HEK293 (cell line): Measurements from ENCODE around the gene MAST2.

ENCODE experiments used
- CTCF ChIA-PET: fragments of 350-600 bp; formaldehyde crosslinking; extraction: SDS; loops from one replicate; lab custom pipeline; 2021; ENCODE audit warnings: antibody characterized with exemption; lab: Yijun Ruan, JAX
- POLR2A ChIA-PET: fragments of 300-600 bp; formaldehyde crosslinking; extraction: SDS; loops from one replicate; lab custom pipeline; 2020; ENCODE audit warnings: antibody characterized with exemption, inconsistent platforms; lab: Yijun Ruan, JAX
- H3K27ac ChIP-seq: fragments of 200-500 bp; sonication (Bioruptor generic); 2 replicates; pipeline ENCODE4 v1.5.1; 2014; ENCODE audit warnings: low read depth, low read length, control low read depth, inconsistent platforms; ENCODE audit errors: extremely low read depth
- H3K36me3 ChIP-seq, 2 experiments: fragments of 200-500 bp in 1 of 2; sonication (Bioruptor generic) in 1 of 2; 1 replicate in 1 of 2; 2 replicates in 1 of 2; pipeline ENCODE4 v1.5.1; 2014 to 2017; ENCODE audit warnings: inconsistent platforms in 2 of 2, low read length in 2 of 2; ENCODE audit not compliant: control insufficient read depth in 2 of 2, insufficient read depth in 1 of 2
- H3K4me1 ChIP-seq: fragments of 200-500 bp; sonication (Bioruptor generic); 2 replicates; pipeline ENCODE4 v1.5.1; 2014; ENCODE audit warnings: mild to moderate bottlenecking, low read length, inconsistent platforms; ENCODE audit not compliant: control insufficient read depth, insufficient read depth
- H3K4me3 ChIP-seq: 2 replicates; pipeline ENCODE4 v1.5.1; 2011; ENCODE audit warnings: low read depth, mild to moderate bottlenecking, control low read depth, low read length, moderate library complexity
- H3K9me3 ChIP-seq: fragments of 200-500 bp; sonication (Bioruptor generic); 2 replicates; pipeline ENCODE4 v1.5.1; 2014; ENCODE audit warnings: low read depth, low read length, inconsistent platforms; ENCODE audit not compliant: control insufficient read depth, insufficient read depth
- BCL6B ChIP-seq: fragments of 450-650 bp; formaldehyde crosslinking; IDR thresholded peaks from 2 replicates; pipeline ENCODE4 v1.5.1; 2017; ENCODE audit warnings: missing biosample characterization, missing genetic modification characterization
- GLIS2 ChIP-seq: fragments of 450-650 bp; formaldehyde crosslinking; IDR thresholded peaks from 2 replicates; pipeline ENCODE4 v1.5.1; 2016; ENCODE audit warnings: missing biosample characterization, missing genetic modification characterization
- OSR2 ChIP-seq: fragments of 450-650 bp; formaldehyde crosslinking; IDR thresholded peaks from 2 replicates; pipeline ENCODE4 v1.5.1; 2016; ENCODE audit warnings: missing biosample characterization, missing genetic modification characterization
- SALL2 ChIP-seq: fragments of 450-650 bp; formaldehyde crosslinking; IDR thresholded peaks from 2 replicates; pipeline ENCODE4 v1.5.0; 2017; ENCODE audit warnings: missing biosample characterization, mild to moderate bottlenecking, missing genetic modification characterization, borderline replicate concordance
- ZBTB21 ChIP-seq: fragments of 450-650 bp; formaldehyde crosslinking; IDR thresholded peaks from 2 replicates; pipeline ENCODE4 v1.5.1; 2017; ENCODE audit warnings: missing biosample characterization, missing genetic modification characterization
- ZBTB49 ChIP-seq: fragments of 450-650 bp; formaldehyde crosslinking; IDR thresholded peaks from 2 replicates; pipeline ENCODE4 v1.5.1; 2016; ENCODE audit warnings: missing biosample characterization, missing genetic modification characterization, low read depth
- ZFP69B ChIP-seq: fragments of 450-650 bp; formaldehyde crosslinking; IDR thresholded peaks from 2 replicates; pipeline ENCODE4 v1.5.1; 2016; ENCODE audit warnings: missing biosample characterization, missing genetic modification characterization
- ZNF239 ChIP-seq: fragments of 450-650 bp; formaldehyde crosslinking; IDR thresholded peaks from 2 replicates; pipeline ENCODE4 v1.5.1; 2016; ENCODE audit warnings: missing biosample characterization, missing genetic modification characterization
- ZNF248 ChIP-seq: fragments of 450-650 bp; formaldehyde crosslinking; IDR thresholded peaks from 2 replicates; pipeline ENCODE4 v1.5.1; 2017; ENCODE audit warnings: missing biosample characterization, missing genetic modification characterization
- ZNF280C ChIP-seq: fragments of 450-650 bp; formaldehyde crosslinking; IDR thresholded peaks from 2 replicates; pipeline ENCODE4 v1.5.1; 2016; ENCODE audit warnings: missing biosample characterization, missing genetic modification characterization
- ZNF404 ChIP-seq: fragments of 450-650 bp; formaldehyde crosslinking; IDR thresholded peaks from 2 replicates; pipeline ENCODE4 v1.5.1; 2017; ENCODE audit warnings: missing biosample characterization, missing genetic modification characterization
- ZNF416 ChIP-seq: fragments of 450-650 bp; formaldehyde crosslinking; IDR thresholded peaks from 2 replicates; pipeline ENCODE4 v1.5.1; 2016; ENCODE audit warnings: missing biosample characterization, missing genetic modification characterization
- ZNF473 ChIP-seq: fragments of 450-650 bp; formaldehyde crosslinking; IDR thresholded peaks from 2 replicates; pipeline ENCODE4 v1.5.1; 2017; ENCODE audit warnings: missing biosample characterization, missing genetic modification characterization
- ZNF585B ChIP-seq: fragments of 450-650 bp; formaldehyde crosslinking; IDR thresholded peaks from 2 replicates; pipeline ENCODE4 v1.5.1; 2016; ENCODE audit warnings: missing biosample characterization, missing genetic modification characterization
- ZNF621 ChIP-seq: fragments of 450-650 bp; formaldehyde crosslinking; IDR thresholded peaks from 2 replicates; pipeline ENCODE4 v1.5.1; 2017; ENCODE audit warnings: missing biosample characterization, missing genetic modification characterization
- ZNF658 ChIP-seq: fragments of 450-650 bp; formaldehyde crosslinking; IDR thresholded peaks from 2 replicates; pipeline ENCODE4; 2016; ENCODE audit warnings: missing biosample characterization, missing genetic modification characterization
- ZNF704 ChIP-seq: fragments of 450-650 bp; formaldehyde crosslinking; IDR thresholded peaks from 2 replicates; pipeline ENCODE4 v1.5.1; 2016; ENCODE audit warnings: missing biosample characterization, missing genetic modification characterization
- ZNF785 ChIP-seq: fragments of 450-650 bp; formaldehyde crosslinking; IDR thresholded peaks from 2 replicates; pipeline ENCODE4 v1.5.1; 2016; ENCODE audit warnings: missing biosample characterization, missing genetic modification characterization
- ZNF837 ChIP-seq: fragments of 450-650 bp; formaldehyde crosslinking; IDR thresholded peaks from 2 replicates; pipeline ENCODE4 v1.5.1; 2016; ENCODE audit warnings: missing biosample characterization, missing genetic modification characterization
- ZSCAN16 ChIP-seq: fragments of 450-650 bp; formaldehyde crosslinking; IDR thresholded peaks from 2 replicates; pipeline ENCODE4 v1.5.1; 2016; ENCODE audit warnings: missing biosample characterization, missing genetic modification characterization

The MAST2 gene

GRCh38 chr1:46058936-46059335 is 255.5 kb downstream of the MAST2 start (continued):
- TF ChIP-seq ZBTB49 (tag by site-specific recombination) (no peak), BCL6B (tag by site-specific recombination) (no peak)
- TF ChIP-seq, all 188 proteins: peak for 0

- Histone ChIP-seq H3K4me3 (no peak overlapping the region), H3K9me3 (no peaks in the 10 kb centered on the region), H3K27ac (no peak overlapping the region), H3K36me3 (peaks cover 19 to 40% of the 10 kb centered on the region in 2 experiments), H3K4me1 (no peaks in the 10 kb centered on the region)
- CTCF ChIA-PET = no interaction called here
- TF ChIP-seq ZNF785 (tag by site-specific recombination) (no peak), GLIS2 (tag by site-specific recombination) (no peak), ZNF837 (tag by site-specific recombination) (no peak), ZNF658 (no peak), ZNF239 (tag by site-specific recombination) (no peak), ZNF473 (tag by site-specific recombination) (no peak), ZNF704 (tag by site-specific recombination) (no peak), ZNF404 (tag by site-specific recombination) (no peak), OSR2 (no peak), ZNF416 (tag by site-specific recombination) (no peak), ZNF621 (tag by site-specific recombination) (no peak), ZFP69B (tag by site-specific recombination) (no peak), ZSCAN16 (no peak), ZNF248 (tag by site-specific recombination) (no peak), ZNF585B (tag by site-specific recombination) (no peak), SALL2 (tag by site-specific recombination) (no peak), ZNF280C (tag by site-specific recombination) (no peak), ZBTB21 (no peak)
- POLR2A ChIA-PET = no interaction called here
Measured at GRCh38 chr1:46061146-46061545, 257.7 kb downstream of the MAST2 start.
